Glutamatergic neuron (in vitro differentiated cells): Measurements from ENCODE around the gene ATP8A2. TPM values are rescaled to one million over a fixed set of nuclear protein-coding genes. Genes with fewer than 3 reads are reported as not detected.

Experiments used
- DNase-seq: peaks from one replicate; pipeline ENCODE4 v3.0.0; 2022
- H3K27ac Mint-ChIP-seq: one replicate; pipeline ENCODE4 v1.8.0; 2020; ENCODE audit warnings: mild to moderate bottlenecking, mixed read lengths, inconsistent platforms; ENCODE audit not compliant: unreplicated experiment
- H3K27me3 Mint-ChIP-seq: one replicate; pipeline ENCODE4 v1.8.0; 2020; ENCODE audit warnings: mild to moderate bottlenecking, moderate library complexity, mixed read lengths, inconsistent platforms; ENCODE audit not compliant: unreplicated experiment
- H3K36me3 Mint-ChIP-seq: one replicate; pipeline ENCODE4 v1.8.0; 2020; ENCODE audit warnings: mild to moderate bottlenecking, mixed read lengths, inconsistent platforms; ENCODE audit not compliant: unreplicated experiment
- H3K4me1 Mint-ChIP-seq: one replicate; pipeline ENCODE4 v1.8.0; 2020; ENCODE audit warnings: mild to moderate bottlenecking, low read depth, mixed read lengths, inconsistent platforms; ENCODE audit not compliant: unreplicated experiment
- H3K4me3 Mint-ChIP-seq: one replicate; pipeline ENCODE4 v1.8.0; 2020; ENCODE audit warnings: mild to moderate bottlenecking, mixed read lengths, inconsistent platforms; ENCODE audit not compliant: unreplicated experiment
- H3K9me3 Mint-ChIP-seq: one replicate; pipeline ENCODE4 v1.8.0; 2020; ENCODE audit warnings: mild to moderate bottlenecking, moderate library complexity, mixed read lengths, inconsistent platforms; ENCODE audit not compliant: unreplicated experiment
- CTCF ChIP-seq: fragments of 200-600 bp; sonication (generic); IDR thresholded peaks from one replicate; pipeline ENCODE4 v1.5.0; 2021; ENCODE audit not compliant: partially characterized antibody, unreplicated experiment
- total RNA-seq: library from RNA; stranded (reverse); fragmentation: NEBNext Ultra II Directional; extraction: Animal tissue kit (Norgen Biotek cat#: 25700); gene quantifications from one replicate; pipeline ENCODE4 v1.2.1, GENCODE V29; 2021; ENCODE audit not compliant: unreplicated experiment

ATP8A2 gene
- total RNA-seq, 1 donor from 2014 or later: 70.1 TPM

- Mint-ChIP-seq H3K27me3 (no peaks in the 10 kb centered on the region), H3K27ac (no peak overlapping the region), H3K4me3 (no peak overlapping the region), H3K4me1 (no peaks in the 10 kb centered on the region), H3K36me3 (peaks cover 4% of the 10 kb centered on the region), H3K9me3 (no peaks in the 10 kb centered on the region)
- DNase-seq: no peak
- TF ChIP-seq CTCF: no peak
Measured at GRCh38 chr13:25409938-25410337, 38.2 kb downstream of the ATP8A2 start.

- H3K9me3 Mint-ChIP-seq: no peaks in the 10 kb centered on the region
- DNase-seq: no peak
- H3K27me3 Mint-ChIP-seq: peaks cover 3% of the 10 kb centered on the region
- peaks cover 7% of the 10 kb centered on the region for H3K36me3 Mint-ChIP-seq
- no peak overlapping the region for H3K27ac Mint-ChIP-seq
- no peak overlapping the region for H3K4me3 Mint-ChIP-seq
- H3K4me1 Mint-ChIP-seq: no peaks in the 10 kb centered on the region
- no peak for TF ChIP-seq CTCF
Measured at GRCh38 chr13:25415241-25415640, 43.5 kb downstream of the ATP8A2 start.

- Mint-ChIP-seq H3K27ac (no peak overlapping the region), H3K27me3 (peaks cover 3% of the 10 kb centered on the region), H3K36me3 (peaks cover 7% of the 10 kb centered on the region), H3K9me3 (no peaks in the 10 kb centered on the region), H3K4me3 (no peak overlapping the region), H3K4me1 (no peaks in the 10 kb centered on the region)
- TF ChIP-seq CTCF: no peak
- no peak for DNase-seq
Measured at GRCh38 chr13:25417535-25417934, 45.8 kb downstream of the ATP8A2 start.

- H3K36me3 Mint-ChIP-seq: peaks cover 5% of the 10 kb centered on the region
- no peaks in the 10 kb centered on the region for H3K9me3 Mint-ChIP-seq
- H3K4me3 Mint-ChIP-seq: no peak overlapping the region
- no peak for TF ChIP-seq CTCF
- H3K27ac Mint-ChIP-seq: no peak overlapping the region
- no peak for DNase-seq
- no peaks in the 10 kb centered on the region for H3K4me1 Mint-ChIP-seq
- peaks cover 5% of the 10 kb centered on the region for H3K27me3 Mint-ChIP-seq
Measured at GRCh38 chr13:25420161-25420560, 48.4 kb downstream of the ATP8A2 start.

GRCh38 chr13:25421612-25422011 is 49.8 kb downstream of the ATP8A2 start:
- no peak for TF ChIP-seq CTCF
- Mint-ChIP-seq H3K27ac (no peak overlapping the region), H3K36me3 (peaks cover 6% of the 10 kb centered on the region), H3K4me3 (no peak overlapping the region), H3K4me1 (no peaks in the 10 kb centered on the region), H3K9me3 (peaks cover 4% of the 10 kb centered on the region), H3K27me3 (peaks cover 7% of the 10 kb centered on the region)
- no peak for DNase-seq
